ENCODE measurements around the gene PGRMC2.
"Not testable (repeated sequence)": the region's sequence is repeated elsewhere in the genome, so short reads cannot be mapped to it uniquely, and the experiment has no call there.

PGRMC2 gene

GRCh38 chr4:128287871-128288688, 467 bp upstream of the PGRMC2 start:
- Mint-ChIP-seq H3K4me3 (peak overlapping the region; percentile 88), H3K36me3 (peaks cover 3% of the 10 kb centered on the region), H3K27ac (peak overlapping the region; percentile 93), H3K9me3 (no peaks in the 10 kb centered on the region), H3K4me1 (peaks cover 41% of the 10 kb centered on the region), H3K27me3 (no peaks in the 10 kb centered on the region)

GRCh38 chr4:128286474-128287058, 1.0 kb downstream of the PGRMC2 start:
- Mint-ChIP-seq H3K4me1 (peaks cover 52% of the 10 kb centered on the region), H3K27me3 (no peaks in the 10 kb centered on the region), H3K9me3 (no peaks in the 10 kb centered on the region), H3K36me3 (peaks cover 3% of the 10 kb centered on the region), H3K4me3 (peak overlapping the region; percentile 88), H3K27ac (peak overlapping the region; percentile 66)

DNA sequence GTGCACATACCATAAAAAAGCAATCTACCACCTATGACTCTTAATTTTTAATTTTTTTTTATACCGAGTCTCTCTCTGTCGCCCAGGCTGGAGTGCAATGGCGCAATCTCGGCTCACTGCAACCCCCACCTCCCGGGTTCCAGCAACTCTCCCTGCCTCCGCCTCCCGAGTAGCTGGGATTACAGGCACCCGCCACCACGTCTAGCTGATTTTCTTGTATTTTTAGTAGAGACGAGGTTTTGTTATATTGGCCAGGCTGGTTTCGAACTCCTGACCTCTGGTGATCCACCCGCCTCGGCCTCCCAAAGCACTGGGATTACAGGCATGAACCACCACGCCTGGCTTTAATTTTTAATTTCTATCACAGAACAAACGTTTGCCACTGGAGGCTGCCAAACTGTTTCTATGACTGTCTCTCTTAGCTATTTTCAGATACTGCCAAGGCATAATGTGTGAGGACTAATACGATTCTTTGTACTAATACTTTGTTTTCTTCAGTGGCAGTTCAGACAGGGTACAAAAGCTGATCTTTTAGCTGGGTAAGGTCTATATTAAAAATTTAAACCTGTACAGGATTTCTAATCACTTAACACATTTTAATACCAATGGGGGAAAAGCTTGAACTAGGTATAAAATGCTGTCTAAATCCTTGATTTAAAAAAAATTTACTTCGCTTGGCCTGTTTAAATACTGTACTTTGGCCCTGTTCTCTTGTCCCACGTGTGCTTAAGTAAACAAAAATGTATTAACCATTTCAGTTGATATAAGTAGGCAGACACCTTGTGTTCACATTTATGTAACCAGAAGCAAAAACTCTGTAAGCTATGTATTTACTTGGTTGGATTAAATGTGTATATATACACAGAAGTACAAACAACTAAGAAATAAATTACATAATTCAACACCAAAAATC, 2.3 kb downstream of the PGRMC2 start:
- Mint-ChIP-seq H3K27me3 (no peaks in the 10 kb centered on the region), H3K27ac (no peak overlapping the region), H3K9me3 (no peaks in the 10 kb centered on the region), H3K36me3 (peaks cover 4% of the 10 kb centered on the region), H3K4me1 (peaks cover 59% of the 10 kb centered on the region), H3K4me3 (peak overlapping the region; percentile 88)

- Mint-ChIP-seq H3K27ac (no peak overlapping the region), H3K9me3 (no peaks in the 10 kb centered on the region), H3K27me3 (no peaks in the 10 kb centered on the region), H3K36me3 (peaks cover 6% of the 10 kb centered on the region), H3K4me3 (peak overlapping the region; percentile 16), H3K4me1 (peaks cover 64% of the 10 kb centered on the region)
These were observed 3.3 kb downstream of the PGRMC2 start for GRCh38 chr4:128284317-128284716.

GRCh38 chr4:128283071-128283470, 4.5 kb downstream of the PGRMC2 start:
- no peaks in the 10 kb centered on the region for H3K27me3 Mint-ChIP-seq
- H3K36me3 Mint-ChIP-seq, result peaks cover 6% of the 10 kb centered on the region
- no peak overlapping the region for H3K27ac Mint-ChIP-seq
- peaks cover 62% of the 10 kb centered on the region for H3K4me1 Mint-ChIP-seq
- H3K9me3 Mint-ChIP-seq, result no peaks in the 10 kb centered on the region
- H3K4me3 Mint-ChIP-seq, result no peak overlapping the region

DNA sequence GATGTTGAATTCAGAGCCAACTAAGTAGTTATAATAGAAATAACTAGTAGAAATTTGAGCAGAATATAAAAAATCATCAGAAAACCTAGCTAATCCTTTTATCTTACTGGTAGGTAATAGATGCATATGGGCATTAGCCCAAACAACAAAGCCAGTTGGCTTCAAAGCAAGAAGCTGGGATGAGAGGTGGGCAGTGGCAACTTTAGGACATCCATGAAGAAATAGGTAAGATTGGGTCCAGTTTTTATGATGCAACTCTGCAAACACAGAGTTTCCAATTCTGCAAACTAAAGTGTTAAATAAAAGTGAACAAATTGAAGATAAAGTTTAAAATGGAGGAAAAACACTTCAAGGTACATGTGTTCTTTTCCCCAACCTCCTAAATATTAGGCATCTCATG, 5.1 kb downstream of the PGRMC2 start:
- H3K4me3 Mint-ChIP-seq, result no peak overlapping the region
- H3K9me3 Mint-ChIP-seq, result no peaks in the 10 kb centered on the region
- no peaks in the 10 kb centered on the region for H3K27me3 Mint-ChIP-seq
- peaks cover 6% of the 10 kb centered on the region for H3K36me3 Mint-ChIP-seq
- H3K4me1 Mint-ChIP-seq, result peaks cover 62% of the 10 kb centered on the region
- no peak overlapping the region for H3K27ac Mint-ChIP-seq

- Mint-ChIP-seq H3K9me3 (no peaks in the 10 kb centered on the region), H3K4me1 (peaks cover 59% of the 10 kb centered on the region), H3K27ac (no peak overlapping the region), H3K27me3 (no peaks in the 10 kb centered on the region), H3K36me3 (peaks cover 6% of the 10 kb centered on the region), H3K4me3 (no peak overlapping the region)
These were observed 6.3 kb downstream of the PGRMC2 start for GRCh38 chr4:128281354-128281753.

DNA sequence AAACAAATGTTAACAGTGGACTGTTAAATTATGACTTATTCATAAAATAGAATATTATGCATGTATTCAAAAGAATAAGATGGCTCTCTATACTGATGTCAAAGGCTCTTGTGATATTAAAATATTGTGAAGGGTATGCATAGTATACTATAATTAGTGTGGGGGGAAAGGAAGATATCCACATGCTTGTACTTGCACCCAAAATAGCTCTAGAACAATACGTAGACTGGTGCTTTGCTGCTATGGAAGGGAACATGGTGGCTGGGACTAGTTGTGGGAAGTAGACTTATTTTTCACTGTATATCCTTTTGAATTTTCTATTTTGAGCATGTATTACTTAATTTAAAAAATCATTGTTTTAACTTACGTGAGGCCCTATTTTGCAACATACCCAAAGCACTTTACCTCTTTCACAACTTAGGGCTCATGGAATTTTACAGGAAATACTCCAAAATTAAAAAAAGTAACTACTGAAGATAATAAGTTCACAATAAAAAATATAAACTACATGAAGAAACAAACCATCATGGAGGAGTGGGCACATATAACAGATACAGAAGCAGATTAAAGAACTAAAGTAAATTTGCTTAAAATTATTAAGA, 7.9 kb downstream of the PGRMC2 start:
- H3K4me3 Mint-ChIP-seq, result no peak overlapping the region
- no peaks in the 10 kb centered on the region for H3K27me3 Mint-ChIP-seq
- no peak overlapping the region for H3K27ac Mint-ChIP-seq
- H3K9me3 Mint-ChIP-seq, result no peaks in the 10 kb centered on the region
- peaks cover 52% of the 10 kb centered on the region for H3K4me1 Mint-ChIP-seq
- peaks cover 6% of the 10 kb centered on the region for H3K36me3 Mint-ChIP-seq

GRCh38 chr4:128277856-128278255, 9.8 kb downstream of the PGRMC2 start:
- no peak overlapping the region for H3K4me3 Mint-ChIP-seq
- no peaks in the 10 kb centered on the region for H3K27me3 Mint-ChIP-seq
- peaks cover 58% of the 10 kb centered on the region for H3K4me1 Mint-ChIP-seq
- no peak overlapping the region for H3K27ac Mint-ChIP-seq
- H3K36me3 Mint-ChIP-seq, result peaks cover 3% of the 10 kb centered on the region
- H3K9me3 Mint-ChIP-seq, result no peaks in the 10 kb centered on the region

- no peak overlapping the region for H3K27ac Mint-ChIP-seq
- H3K4me1 Mint-ChIP-seq, result peaks cover 34% of the 10 kb centered on the region
- peaks cover 3% of the 10 kb centered on the region for H3K36me3 Mint-ChIP-seq
- H3K27me3 Mint-ChIP-seq, result no peaks in the 10 kb centered on the region
- no peak overlapping the region for H3K4me3 Mint-ChIP-seq
- no peaks in the 10 kb centered on the region for H3K9me3 Mint-ChIP-seq
These were observed 12.3 kb downstream of the PGRMC2 start for GRCh38 chr4:128275346-128275745.

GRCh38 chr4:128271551-128271950, 16.1 kb downstream of the PGRMC2 start:
- H3K4me3 Mint-ChIP-seq, result no peak overlapping the region
- peaks cover 19% of the 10 kb centered on the region for H3K4me1 Mint-ChIP-seq
- peaks cover 2% of the 10 kb centered on the region for H3K36me3 Mint-ChIP-seq
- H3K27ac Mint-ChIP-seq, result no peak overlapping the region
- no peaks in the 10 kb centered on the region for H3K9me3 Mint-ChIP-seq
- no peaks in the 10 kb centered on the region for H3K27me3 Mint-ChIP-seq

DNA sequence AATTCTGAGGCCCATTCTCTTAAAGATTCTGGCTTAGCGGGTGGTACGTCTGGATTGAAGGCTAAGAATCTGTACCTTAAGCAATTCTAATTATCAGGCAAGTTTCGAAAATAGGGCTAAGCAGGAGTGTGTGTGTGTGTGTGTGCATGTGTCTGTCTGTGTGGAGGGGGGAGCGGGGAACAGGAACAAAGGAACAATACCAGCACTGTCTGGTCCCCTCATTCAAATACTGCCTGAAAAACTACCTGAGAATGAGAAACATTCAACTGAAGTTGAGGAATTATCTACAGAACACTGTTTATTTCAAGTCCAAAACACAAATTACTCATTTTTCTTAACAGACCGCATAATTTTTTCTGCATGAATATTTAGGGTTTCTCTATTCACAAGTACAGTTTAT, 18.6 kb downstream of the PGRMC2 start:
- Mint-ChIP-seq H3K36me3 (peaks cover 4% of the 10 kb centered on the region), H3K4me3 (no peak overlapping the region), H3K27me3 (no peaks in the 10 kb centered on the region), H3K9me3 (no peaks in the 10 kb centered on the region), H3K4me1 (peaks cover 7% of the 10 kb centered on the region), H3K27ac (no peak overlapping the region)

DNA sequence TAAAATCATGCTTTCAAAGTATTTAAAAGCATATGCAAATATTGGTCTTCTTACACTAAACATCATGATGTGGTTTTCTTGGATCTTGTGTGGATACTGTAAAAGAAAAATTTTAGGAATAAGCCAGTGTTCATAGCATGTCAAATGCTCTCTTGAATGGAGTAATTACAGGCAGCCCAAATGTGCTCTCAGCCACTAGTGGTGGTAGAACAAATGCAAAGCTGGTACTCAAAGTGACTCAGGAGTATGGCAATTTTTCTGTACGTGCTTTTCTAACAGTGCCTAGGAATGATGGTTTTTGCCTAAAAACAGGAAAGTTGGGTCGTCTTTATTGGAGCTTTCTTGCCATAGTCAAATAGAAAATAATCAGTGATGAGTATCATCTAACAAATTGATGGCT, 19.9 kb downstream of the PGRMC2 start:
- H3K27me3 Mint-ChIP-seq, result no peaks in the 10 kb centered on the region
- H3K4me3 Mint-ChIP-seq, result no peak overlapping the region
- no peak overlapping the region for H3K27ac Mint-ChIP-seq
- no peaks in the 10 kb centered on the region for H3K9me3 Mint-ChIP-seq
- no peaks in the 10 kb centered on the region for H3K4me1 Mint-ChIP-seq
- H3K36me3 Mint-ChIP-seq, result peaks cover 6% of the 10 kb centered on the region

- not testable (repeated sequence) for H3K27ac Mint-ChIP-seq, H3K4me1 Mint-ChIP-seq, H3K36me3 Mint-ChIP-seq, H3K9me3 Mint-ChIP-seq, H3K4me3 Mint-ChIP-seq, H3K27me3 Mint-ChIP-seq
These were observed 20.4 kb downstream of the PGRMC2 start for GRCh38 chr4:128267171-128267570.

DNA sequence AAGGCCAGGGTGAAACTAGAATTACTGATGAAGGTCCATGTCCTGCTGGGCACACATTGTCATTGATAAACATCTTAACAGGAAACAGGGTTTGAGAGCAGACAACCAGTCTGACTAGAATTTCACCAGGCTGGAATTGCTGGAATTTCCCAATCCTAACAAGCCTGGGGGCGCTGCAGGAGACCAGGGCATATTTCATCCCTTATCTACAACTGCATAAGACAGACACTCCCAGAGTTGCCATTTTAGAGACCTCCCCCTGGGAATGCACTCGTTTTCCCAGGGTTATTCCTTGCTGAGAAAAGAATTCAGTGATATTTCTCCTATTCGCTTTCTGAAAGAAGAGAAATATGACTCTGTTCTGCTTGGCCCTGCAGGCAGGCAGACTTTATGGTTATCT, 22.1 kb downstream of the PGRMC2 start:
- H3K4me3 Mint-ChIP-seq, H3K27me3 Mint-ChIP-seq, H3K27ac Mint-ChIP-seq, H3K36me3 Mint-ChIP-seq, H3K4me1 Mint-ChIP-seq, H3K9me3 Mint-ChIP-seq: not testable (repeated sequence)

Data from activated naive CD4-positive, alpha-beta T cell treated with anti-CD3 and anti-CD28 coated beads, Interleukin-2, amount 50 U/mL, for 24 hours (primary cell).